Esophagus muscularis mucosa (tissue), 2 donors: ENCODE results near the gene PRMT7.

Experiments
- POLR2A ChIP-seq: fragments of 450-650 bp; IDR thresholded peaks from one replicate; pipeline ENCODE4 v1.6.1; 2017; ENCODE audit warnings: antibody characterized with exemption, moderate library complexity, mild to moderate bottlenecking, low read depth
- POLR2AphosphoS5 ChIP-seq, 2 donors: sonication (generic); formaldehyde crosslinking; IDR thresholded peaks; one replicate each; pipeline ENCODE4 v1.6.1; 2017; ENCODE audit warnings: antibody characterized with exemption in 2 of 2

DNA sequence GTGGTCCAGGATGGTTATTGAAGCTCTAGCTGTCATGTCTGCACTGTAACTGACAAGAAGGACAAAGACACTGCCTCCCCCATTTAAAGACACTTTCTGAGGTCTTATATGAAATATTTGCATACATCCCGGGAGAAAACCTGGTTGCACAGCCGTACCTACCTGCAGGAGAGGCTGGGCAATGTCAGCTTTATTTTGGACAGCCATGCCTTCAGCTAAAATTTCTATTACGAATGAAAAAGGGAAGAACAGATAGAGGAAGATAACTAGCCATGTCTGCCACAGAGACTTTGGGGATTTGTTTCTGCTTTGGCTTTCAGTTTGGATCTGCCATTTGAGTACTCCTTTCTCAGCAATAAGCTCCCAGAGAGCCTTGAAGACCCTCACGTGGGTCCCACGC, 27.5 kb upstream of the PRMT7 start:
- TF ChIP-seq POLR2AphosphoS5 (IDR thresholded peaks at IDR 0.05), result no peak
- no peak for TF ChIP-seq POLR2A
